HFF-Myc (cell line): ENCODE data around the gene IGFN1.

ENCODE experiments used
- DNase-seq: peaks from one replicate; pipeline ENCODE4 v3.0.0-alpha.2; 2011; ENCODE audit warnings: low read depth; ENCODE audit errors: extremely low read depth
- H3K4me3 ChIP-seq: replicated peaks from 2 replicates; pipeline ENCODE4 v1.5.1; 2011; ENCODE audit warnings: low read depth, mild to moderate bottlenecking, control low read depth, low read length
- TF ChIP-seq, protein P1 (sequence below): IDR thresholded peaks from 2 replicates; pipeline ENCODE4 v1.5.1; 2012; ENCODE audit warnings: mild to moderate bottlenecking, low read depth, low read length, control low read depth; ENCODE audit errors: missing control alignments

The IGFN1 gene

DNA sequence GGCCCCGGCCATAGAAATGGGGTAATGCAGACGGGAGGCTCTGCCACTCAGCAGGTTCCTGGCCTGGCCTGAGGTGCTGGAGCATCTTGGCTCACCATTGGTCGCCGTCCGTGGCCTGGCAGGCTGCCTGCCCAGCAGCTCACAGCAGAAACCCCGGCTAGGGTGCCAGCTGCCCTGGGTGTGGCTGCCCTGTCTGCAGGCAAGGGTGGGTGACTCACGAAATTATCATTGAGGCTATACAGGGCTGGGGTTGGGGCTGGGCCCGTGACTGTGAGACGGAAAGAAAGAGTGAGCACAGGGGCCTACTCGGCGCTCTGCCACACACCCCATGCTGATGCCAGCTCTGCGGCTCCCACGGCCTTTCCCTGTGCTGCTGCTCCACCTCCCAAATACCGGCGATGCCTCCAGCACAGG is 84.6 kb downstream of the IGFN1 start:
- DNase-seq = no peak
- H3K4me3 ChIP-seq = no peak overlapping the region
- TF ChIP-seq, protein P1, sequence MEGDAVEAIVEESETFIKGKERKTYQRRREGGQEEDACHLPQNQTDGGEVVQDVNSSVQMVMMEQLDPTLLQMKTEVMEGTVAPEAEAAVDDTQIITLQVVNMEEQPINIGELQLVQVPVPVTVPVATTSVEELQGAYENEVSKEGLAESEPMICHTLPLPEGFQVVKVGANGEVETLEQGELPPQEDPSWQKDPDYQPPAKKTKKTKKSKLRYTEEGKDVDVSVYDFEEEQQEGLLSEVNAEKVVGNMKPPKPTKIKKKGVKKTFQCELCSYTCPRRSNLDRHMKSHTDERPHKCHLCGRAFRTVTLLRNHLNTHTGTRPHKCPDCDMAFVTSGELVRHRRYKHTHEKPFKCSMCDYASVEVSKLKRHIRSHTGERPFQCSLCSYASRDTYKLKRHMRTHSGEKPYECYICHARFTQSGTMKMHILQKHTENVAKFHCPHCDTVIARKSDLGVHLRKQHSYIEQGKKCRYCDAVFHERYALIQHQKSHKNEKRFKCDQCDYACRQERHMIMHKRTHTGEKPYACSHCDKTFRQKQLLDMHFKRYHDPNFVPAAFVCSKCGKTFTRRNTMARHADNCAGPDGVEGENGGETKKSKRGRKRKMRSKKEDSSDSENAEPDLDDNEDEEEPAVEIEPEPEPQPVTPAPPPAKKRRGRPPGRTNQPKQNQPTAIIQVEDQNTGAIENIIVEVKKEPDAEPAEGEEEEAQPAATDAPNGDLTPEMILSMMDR = no peak

DNA sequence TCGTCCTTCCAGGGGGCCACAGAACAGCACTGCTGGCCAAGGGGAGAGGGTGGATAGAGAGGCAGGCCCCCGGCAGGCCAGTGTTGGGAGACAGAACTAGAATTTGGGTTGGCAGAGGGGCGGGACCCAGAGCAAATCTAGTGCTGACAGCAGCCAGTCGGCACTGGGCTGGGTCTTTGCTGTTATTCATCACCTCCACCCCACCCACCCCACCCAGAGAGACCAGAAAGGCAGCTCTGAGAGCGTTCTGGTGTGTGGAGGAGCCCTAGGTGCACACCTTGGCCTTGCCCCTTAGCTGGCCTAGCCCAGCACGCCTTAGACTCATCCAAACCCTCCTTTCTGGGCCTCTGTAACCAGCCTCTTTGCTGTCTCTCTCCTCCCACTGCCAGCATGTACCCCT is 86.3 kb downstream of the IGFN1 start:
- TF ChIP-seq, protein P1 = no peak
- H3K4me3 ChIP-seq = no peak overlapping the region
- DNase-seq = no peak

DNA sequence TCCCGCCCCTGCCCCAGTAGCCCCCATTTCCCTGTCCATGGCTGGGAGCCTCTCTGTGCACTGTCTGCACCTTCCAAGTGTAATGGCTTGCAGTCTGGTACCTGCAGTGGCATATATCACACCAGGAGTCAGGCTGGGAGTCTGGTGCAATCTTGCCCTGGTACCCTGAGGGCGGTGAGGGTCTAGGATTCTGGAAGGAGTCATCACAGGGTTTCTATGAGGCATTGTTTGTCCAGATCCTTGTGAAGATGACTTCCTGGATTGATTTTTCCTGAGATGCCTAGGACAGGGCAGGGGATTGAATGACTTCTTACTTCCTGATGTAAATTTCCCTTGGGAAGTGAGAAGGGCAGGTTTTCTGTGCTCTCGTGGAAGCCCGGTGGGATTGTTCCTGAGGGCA is 86.8 kb downstream of the IGFN1 start:
- DNase-seq = no peak
- TF ChIP-seq, protein P1 = no peak
- H3K4me3 ChIP-seq = no peak overlapping the region
